ENCODE data around the gene NUDT4. TPM values are rescaled to one million over a fixed set of nuclear protein-coding genes. Genes with fewer than 3 reads are reported as not detected.
"Not testable (repeated sequence)": the region's sequence is repeated elsewhere in the genome, so short reads cannot be mapped to it uniquely, and the experiment has no call there.

The NUDT4 gene
- total and polyA plus RNA-seq, 2 of the 13 experiments (the other 11 are each of a cell fraction or from before 2014, with no cell fraction given), result 37.3 to 70.1 TPM

DNA sequence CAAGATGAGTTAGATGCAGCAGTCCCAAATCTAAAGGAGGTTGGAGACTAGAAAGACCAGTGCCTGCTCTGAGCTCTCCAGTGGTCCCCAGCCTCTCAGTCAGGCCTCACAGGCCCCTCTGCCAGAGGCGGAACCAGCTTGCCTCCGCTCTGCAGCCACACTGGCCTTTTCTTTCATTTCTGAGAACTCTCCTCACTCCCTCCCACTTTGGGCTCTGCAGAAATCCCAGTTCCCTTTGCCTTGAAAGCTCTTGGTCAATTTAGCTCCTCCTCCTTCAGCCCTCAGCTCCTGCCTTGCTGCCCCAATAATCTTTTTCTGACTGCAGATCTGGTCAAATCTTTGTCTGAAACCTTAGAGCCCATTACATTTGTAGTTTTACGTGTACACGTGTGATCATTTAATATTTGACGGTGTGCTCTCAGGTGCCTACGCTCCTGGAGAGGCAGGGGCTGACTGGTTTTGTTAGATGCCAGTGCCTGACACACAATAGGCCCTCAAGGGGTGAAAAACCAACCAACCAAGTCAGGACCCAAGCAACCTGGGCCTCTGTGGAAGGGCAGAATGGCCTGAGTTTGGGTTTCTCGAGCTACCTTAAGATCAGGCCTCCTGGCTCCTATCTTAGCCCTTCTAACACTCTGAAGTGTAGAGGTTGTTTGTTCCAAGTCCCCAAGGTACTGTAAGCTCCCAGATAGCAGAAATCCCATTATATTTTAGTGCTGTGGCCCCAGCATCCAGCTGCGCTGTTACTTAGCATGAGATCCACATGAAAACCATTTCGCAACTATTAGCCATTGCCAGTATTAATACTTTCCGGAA is 1.1 kb upstream of the NUDT4 start (continued):
- TF ChIP-seq DR1 (CRISPR knock-in tag; IDR thresholded peaks at IDR 0.05) (peak; percentile 50; the same call in 1 of the 2 replicates), DPF2 (CRISPR knock-in tag; IDR thresholded peaks at IDR 0.05; ENCODE audit: borderline replicate concordance, low read depth) (no peak), ZNF446 (CRISPR knock-in tag; IDR thresholded peaks at IDR 0.05) (no peak), ZNF605 (CRISPR knock-in tag; IDR thresholded peaks at IDR 0.05) (peak; percentile 46; the same call in 1 of the 2 replicates), SSRP1 (CRISPR knock-in tag; IDR thresholded peaks at IDR 0.05) (no peak), SAFB2 (CRISPR knock-in tag; IDR thresholded peaks at IDR 0.05; ENCODE audit: borderline replicate concordance, low read depth) (0 out of 2 replicates have a peak, but pooled peaks have one; percentile 32), ZBTB7A (CRISPR knock-in tag; IDR thresholded peaks at IDR 0.05) (no peak), ZNF543 (CRISPR knock-in tag; IDR thresholded peaks at IDR 0.05) (peak; percentile 96), NCOR1 (IDR thresholded peaks at IDR 0.05; ENCODE audit: borderline replicate concordance, low read length) (no peak), ZFP82 (CRISPR knock-in tag; IDR thresholded peaks at IDR 0.05; ENCODE audit: borderline replicate concordance) (peak; percentile 39), KDM4B (CRISPR knock-in tag; IDR thresholded peaks at IDR 0.05) (no peak)

DNA sequence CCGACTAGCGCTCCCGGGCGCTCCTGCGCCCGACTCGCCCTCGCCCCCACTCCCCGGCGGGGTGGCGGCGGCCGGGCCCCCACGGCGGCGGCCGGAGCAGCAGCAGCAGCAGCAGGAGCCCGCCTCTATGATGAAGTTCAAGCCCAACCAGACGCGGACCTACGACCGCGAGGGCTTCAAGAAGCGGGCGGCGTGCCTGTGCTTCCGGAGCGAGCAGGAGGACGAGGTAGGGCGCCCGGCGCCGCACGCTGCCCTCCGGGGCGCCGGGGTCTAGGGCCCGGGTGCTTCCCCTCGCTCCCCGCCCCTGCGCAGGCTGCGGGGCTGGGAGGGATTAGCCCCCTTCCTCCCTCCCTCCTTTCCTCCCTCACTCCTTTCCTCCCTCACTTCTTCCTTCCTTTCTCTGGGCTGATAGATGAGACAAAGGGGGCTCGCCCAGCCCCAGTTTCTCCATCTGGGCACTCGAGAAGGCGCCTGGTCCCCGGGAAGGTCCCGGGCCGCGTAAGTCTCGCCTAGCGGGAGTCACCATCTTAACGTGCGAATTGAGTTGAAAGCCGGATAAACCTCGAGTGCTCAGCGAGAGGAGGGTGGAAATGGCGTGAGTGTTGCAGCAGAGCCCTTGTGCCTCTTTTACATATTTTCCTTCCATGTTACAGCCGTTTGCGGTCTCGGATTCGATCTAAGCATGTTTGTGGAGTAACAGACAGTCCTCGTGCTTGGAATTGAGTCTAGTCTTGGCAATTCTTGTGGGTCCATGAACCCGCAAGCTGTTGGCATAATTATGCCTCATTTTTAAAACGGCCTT is 672 bp downstream of the NUDT4 start:
- FAIRE-seq; POLR2A ChIA-PET; DNase-seq (ENCODE audit: low spot score); BruUV-seq (replicated peaks); H3K27me3 ChIP-seq (ENCODE audit: control insufficient read depth in 1 of 2, insufficient read depth in 2 of 2, low read length in 2 of 2); H3K9me3 ChIP-seq (ENCODE audit: low read length); H3K36me3 ChIP-seq (replicated peaks in 1 of 2; ENCODE audit: control insufficient read depth in 1 of 2, insufficient read depth in 2 of 2, low read length in 2 of 2); CTCF ChIA-PET (ENCODE audit: low intra/inter-chr PET ratio, low total read pairs); H2AFZ ChIP-seq (ENCODE audit: low read length): not testable (repeated sequence)
- under 1% methylated on average over 34 of the region's 64 CpGs for whole genome bisulfite sequencing (ENCODE audit: low lambda C conversion rate)
- peak overlapping the region; percentile 64 for H3K4me2 ChIP-seq (ENCODE audit: low read depth, low read length)
- peaks cover 56% of the 10 kb centered on the region for H3K4me1 ChIP-seq (ENCODE audit: insufficient read depth, low read length)
- H3K79me2 ChIP-seq (ENCODE audit: insufficient read depth, low read length), result peaks cover 76% of the 10 kb centered on the region
- H4K20me1 ChIP-seq (ENCODE audit: insufficient read depth, low read length), result peaks cover 38% of the 10 kb centered on the region
- intact Hi-C loops (cut with micrococcal nuclease; ENCODE audit: unreplicated experiment), result loop anchor here (2.0 to 5.0 kb wide), 2 partner anchors 251 to 392 kb away; no protein-coding TSS in a partner anchor
- peak overlapping the region; percentile 78 to 88 (median 80) for H3K4me3 ChIP-seq (replicated peaks in 1 of 3; ENCODE audit: insufficient read depth in 1 of 3, low read depth in 2 of 3, low read length in 3 of 3)
- peak; percentile 8; the same call in 2 of the 3 replicates for ATAC-seq
- in situ Hi-C loops (cut with HindIII; ENCODE audit: extremely low pct_ligation_motif_present, low pct_unique_long_range_greater_than_20kb), result loop anchor here (25.0 kb wide), 1 partner anchor 241 kb away; no protein-coding TSS in a partner anchor
- H3K27ac ChIP-seq (ENCODE audit: extremely low read length, insufficient read depth, low read length), result peak overlapping the region; percentile 64
- H3K9ac ChIP-seq (ENCODE audit: insufficient read depth, low read depth, low read length), result peak overlapping the region; percentile 81
- TF ChIP-seq, protein P1, sequence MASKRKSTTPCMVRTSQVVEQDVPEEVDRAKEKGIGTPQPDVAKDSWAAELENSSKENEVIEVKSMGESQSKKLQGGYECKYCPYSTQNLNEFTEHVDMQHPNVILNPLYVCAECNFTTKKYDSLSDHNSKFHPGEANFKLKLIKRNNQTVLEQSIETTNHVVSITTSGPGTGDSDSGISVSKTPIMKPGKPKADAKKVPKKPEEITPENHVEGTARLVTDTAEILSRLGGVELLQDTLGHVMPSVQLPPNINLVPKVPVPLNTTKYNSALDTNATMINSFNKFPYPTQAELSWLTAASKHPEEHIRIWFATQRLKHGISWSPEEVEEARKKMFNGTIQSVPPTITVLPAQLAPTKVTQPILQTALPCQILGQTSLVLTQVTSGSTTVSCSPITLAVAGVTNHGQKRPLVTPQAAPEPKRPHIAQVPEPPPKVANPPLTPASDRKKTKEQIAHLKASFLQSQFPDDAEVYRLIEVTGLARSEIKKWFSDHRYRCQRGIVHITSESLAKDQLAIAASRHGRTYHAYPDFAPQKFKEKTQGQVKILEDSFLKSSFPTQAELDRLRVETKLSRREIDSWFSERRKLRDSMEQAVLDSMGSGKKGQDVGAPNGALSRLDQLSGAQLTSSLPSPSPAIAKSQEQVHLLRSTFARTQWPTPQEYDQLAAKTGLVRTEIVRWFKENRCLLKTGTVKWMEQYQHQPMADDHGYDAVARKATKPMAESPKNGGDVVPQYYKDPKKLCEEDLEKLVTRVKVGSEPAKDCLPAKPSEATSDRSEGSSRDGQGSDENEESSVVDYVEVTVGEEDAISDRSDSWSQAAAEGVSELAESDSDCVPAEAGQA (IDR thresholded peaks at IDR 0.05; ENCODE audit: low read depth), result not testable (repeated sequence)
- TF ChIP-seq, protein P1 (CRISPR knock-in tag; IDR thresholded peaks at IDR 0.05; ENCODE audit: borderline replicate concordance), result peak; percentile 5; the same call in 1 of the 2 replicates
- TF ChIP-seq RBM39 (IDR thresholded peaks at IDR 0.05; ENCODE audit: low read depth, low read length, poor library complexity, severe bottlenecking) (peak; percentile 75), TBX2 (CRISPR knock-in tag; IDR thresholded peaks at IDR 0.05; ENCODE audit: borderline replicate concordance) (0 out of 2 replicates have a peak, but pooled peaks have one; percentile 12)

Measured in HepG2 (cell line).